PC-3 (cell line): Measurements from ENCODE around the gene ARRDC5. TPM values are rescaled to one million over a fixed set of nuclear protein-coding genes. Genes with fewer than 3 reads are reported as not detected.

Experiments
- ATAC-seq: fragments of 200-7000 bp; cut with Tn5 transposase; 2 replicates; pipeline ENCODE4 v1.9.1; 2020; ENCODE audit warnings: mild to moderate bottlenecking, moderate library complexity
- BruUV-seq: library from RNA; stranded (reverse); fragments of 400-500 nt; replicated peaks from 2 replicates; lab custom pipeline; 2021; lab: Mats Ljungman, UMichigan
- CTCF ChIA-PET: fragments of 300-600 bp; sonication (Branson Sonifier 250); formaldehyde crosslinking; loops from one replicate; lab custom pipeline; 2022; ENCODE audit warnings: antibody characterized with exemption; lab: Charles Lee
- POLR2A ChIA-PET: fragments of 300-600 bp; sonication (Branson Sonifier 250); formaldehyde crosslinking; loops from one replicate; lab custom pipeline; 2022; ENCODE audit warnings: antibody characterized with exemption; ENCODE audit not compliant: unreplicated experiment; lab: Charles Lee
- DNase-seq: peaks from one replicate; pipeline ENCODE4 v3.0.0-alpha.2; 2015
- H2AFZ ChIP-seq: fragments of 300-600 bp; sonication (generic); 2 replicates; pipeline ENCODE4 v1.6.0; 2016; ENCODE audit warnings: antibody characterized with exemption, low read length
- H3F3A ChIP-seq: fragments of 300-600 bp; sonication (generic); one replicate; pipeline ENCODE4 v1.6.0; 2017; ENCODE audit warnings: antibody characterized with exemption, low read length, control low read depth, mild to moderate bottlenecking; ENCODE audit not compliant: unreplicated experiment
- H3K27ac ChIP-seq: fragments of 300-600 bp; sonication (generic); 2 replicates; pipeline ENCODE4 v1.5.1; 2016; ENCODE audit warnings: mild to moderate bottlenecking, low read length
- H3K27me3 ChIP-seq: fragments of 300-600 bp; sonication (generic); 2 replicates; pipeline ENCODE4 v1.6.1; 2016; ENCODE audit warnings: low read length, mixed read lengths
- H3K36me3 ChIP-seq: fragments of 300-600 bp; sonication (generic); 2 replicates; pipeline ENCODE4 v1.6.1; 2016; ENCODE audit warnings: low read depth, mixed run types, low read length, mixed read lengths
- H3K4me1 ChIP-seq: fragments of 300-600 bp; sonication (generic); 2 replicates; pipeline ENCODE4 v1.5.1; 2016; ENCODE audit warnings: low read length; ENCODE audit not compliant: insufficient read depth
- H3K4me2 ChIP-seq: fragments of 300-600 bp; sonication (generic); 2 replicates; pipeline ENCODE4 v1.6.0; 2016; ENCODE audit warnings: low read length
- H3K4me3 ChIP-seq: fragments of 300-600 bp; sonication (generic); 2 replicates; pipeline ENCODE4 v1.5.1; 2016; ENCODE audit warnings: mild to moderate bottlenecking, low read length, mixed read lengths
- H3K79me2 ChIP-seq: fragments of 300-600 bp; sonication (generic); 2 replicates; pipeline ENCODE4 v1.6.1; 2017; ENCODE audit warnings: low read length, mixed read lengths
- H3K9ac ChIP-seq: fragments of 300-600 bp; sonication (generic); 2 replicates; pipeline ENCODE4 v1.6.0; 2016; ENCODE audit warnings: mild to moderate bottlenecking, low read length
- H3K9me2 ChIP-seq: fragments of 300-600 bp; sonication (generic); replicated peaks from 2 replicates; pipeline ENCODE4 v1.6.1; 2016; ENCODE audit warnings: mixed run types, low read length, mixed read lengths
- H3K9me3 ChIP-seq: fragments of 300-600 bp; sonication (generic); 2 replicates; pipeline ENCODE4 v1.6.1; 2016; ENCODE audit warnings: low read length, mixed read lengths
- H4K20me1 ChIP-seq: fragments of 300-600 bp; sonication (generic); 2 replicates; pipeline ENCODE4 v1.6.1; 2016; ENCODE audit warnings: low read length, mixed read lengths
- EZH2 ChIP-seq: fragments of 300-600 bp; sonication (generic); IDR thresholded peaks from one replicate; pipeline ENCODE4 v1.6.1; 2017; ENCODE audit warnings: antibody characterized with exemption, mild to moderate bottlenecking, low read length; ENCODE audit not compliant: unreplicated experiment
- EZH2phosphoT487 ChIP-seq: fragments of 300-600 bp; sonication (generic); IDR thresholded peaks from 2 replicates; pipeline ENCODE4 v1.6.1; 2018; ENCODE audit warnings: mild to moderate bottlenecking, antibody characterized with exemption, low read length, borderline replicate concordance
- intact Hi-C: fragments of 100-400 bp; cut with micrococcal nuclease; formaldehyde crosslinking; loops from 2 replicates; pipeline ENCODE4 v1.9.0; 2023
- total RNA-seq: library from RNA; depleted of rRNA; stranded (reverse); fragments of >200 nt; gene quantifications from 2 replicates; pipeline ENCODE4 v1.2.3, GENCODE V29; 2014
- TF ChIP-seq, protein P1 (sequence below): fragments of 300-600 bp; sonication (generic); conservative IDR thresholded peaks from 2 replicates; pipeline ENCODE4 v1.5.1; 2017; ENCODE audit warnings: antibody characterized with exemption, low read depth, mild to moderate bottlenecking, low read length

The ARRDC5 gene
- total RNA-seq, 1 experiment from 2014 or later, result not detected

DNA sequence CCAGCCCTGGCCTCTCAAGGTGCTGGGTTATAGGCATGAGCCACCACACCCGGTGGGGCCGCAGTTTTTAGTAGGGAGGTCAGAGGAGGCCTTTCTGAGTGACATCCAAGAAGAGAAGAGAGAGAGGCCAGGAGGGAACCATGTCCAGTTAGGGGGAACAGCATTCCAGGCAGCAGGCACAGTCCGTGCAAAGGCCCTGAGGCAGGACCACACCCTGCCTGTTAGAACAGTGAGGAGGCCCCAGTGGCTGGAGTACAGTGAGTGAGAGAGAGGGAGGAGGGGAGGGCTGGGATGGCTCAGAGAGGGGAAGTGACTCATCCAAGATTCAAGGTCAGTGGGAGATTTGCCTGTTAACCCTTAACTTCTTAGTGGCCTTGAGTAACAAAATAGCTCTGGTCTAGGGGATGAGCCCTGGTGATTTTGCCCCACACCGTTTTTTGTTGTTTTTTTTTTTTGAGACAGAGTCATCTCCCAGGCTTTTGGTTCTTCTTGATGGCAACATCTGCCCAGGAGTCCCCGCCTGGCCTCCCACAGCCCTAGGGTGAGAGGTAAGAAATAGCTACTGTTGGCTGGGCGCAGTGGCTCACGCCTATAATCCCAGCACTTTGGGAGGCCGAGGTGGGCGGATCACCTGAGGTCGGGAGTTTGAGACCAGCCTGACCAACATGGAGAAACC is 32.5 kb downstream of the ARRDC5 start:
- Histone ChIP-seq H3K79me2 (peaks cover 21% of the 10 kb centered on the region), H3K27me3 (no peaks in the 10 kb centered on the region), H3K9me2 (no peaks in the 10 kb centered on the region), H3K27ac (peak overlapping the region; percentile 84), H3K4me3 (no peak overlapping the region), H3K4me1 (peaks cover 22% of the 10 kb centered on the region), H3K9me3 (no peaks in the 10 kb centered on the region), H3K4me2 (peak overlapping the region; percentile 12; the same call in 1 of the 2 replicates), H3K36me3 (no peaks in the 10 kb centered on the region), H3F3A (peaks cover 5% of the 10 kb centered on the region), H2AFZ (no peak overlapping the region; the same call in 1 of the 2 replicates), H3K9ac (peak overlapping the region; percentile 58), H4K20me1 (no peaks in the 10 kb centered on the region)
- DNase-seq (peak; percentile 97), ATAC-seq (peak; percentile 61)
- ChIA-PET POLR2A (interaction anchor here (0.8 kb wide), 1 partner anchor 42 kb away, joined by 3 read pairs; no protein-coding TSS in a partner anchor), CTCF (interaction anchor here (0.5 to 4.1 kb wide), 7 partner anchors 18 to 161 kb away, joined by 3 to 40 read pairs (median 3); no protein-coding TSS in a partner anchor)
- TF ChIP-seq, protein P1, sequence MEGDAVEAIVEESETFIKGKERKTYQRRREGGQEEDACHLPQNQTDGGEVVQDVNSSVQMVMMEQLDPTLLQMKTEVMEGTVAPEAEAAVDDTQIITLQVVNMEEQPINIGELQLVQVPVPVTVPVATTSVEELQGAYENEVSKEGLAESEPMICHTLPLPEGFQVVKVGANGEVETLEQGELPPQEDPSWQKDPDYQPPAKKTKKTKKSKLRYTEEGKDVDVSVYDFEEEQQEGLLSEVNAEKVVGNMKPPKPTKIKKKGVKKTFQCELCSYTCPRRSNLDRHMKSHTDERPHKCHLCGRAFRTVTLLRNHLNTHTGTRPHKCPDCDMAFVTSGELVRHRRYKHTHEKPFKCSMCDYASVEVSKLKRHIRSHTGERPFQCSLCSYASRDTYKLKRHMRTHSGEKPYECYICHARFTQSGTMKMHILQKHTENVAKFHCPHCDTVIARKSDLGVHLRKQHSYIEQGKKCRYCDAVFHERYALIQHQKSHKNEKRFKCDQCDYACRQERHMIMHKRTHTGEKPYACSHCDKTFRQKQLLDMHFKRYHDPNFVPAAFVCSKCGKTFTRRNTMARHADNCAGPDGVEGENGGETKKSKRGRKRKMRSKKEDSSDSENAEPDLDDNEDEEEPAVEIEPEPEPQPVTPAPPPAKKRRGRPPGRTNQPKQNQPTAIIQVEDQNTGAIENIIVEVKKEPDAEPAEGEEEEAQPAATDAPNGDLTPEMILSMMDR, result no peak
- TF ChIP-seq EZH2phosphoT487, result no peak
- TF ChIP-seq EZH2, result no peak
- no TSS peak for BruUV-seq
- intact Hi-C loops, result no loop called here

DNA sequence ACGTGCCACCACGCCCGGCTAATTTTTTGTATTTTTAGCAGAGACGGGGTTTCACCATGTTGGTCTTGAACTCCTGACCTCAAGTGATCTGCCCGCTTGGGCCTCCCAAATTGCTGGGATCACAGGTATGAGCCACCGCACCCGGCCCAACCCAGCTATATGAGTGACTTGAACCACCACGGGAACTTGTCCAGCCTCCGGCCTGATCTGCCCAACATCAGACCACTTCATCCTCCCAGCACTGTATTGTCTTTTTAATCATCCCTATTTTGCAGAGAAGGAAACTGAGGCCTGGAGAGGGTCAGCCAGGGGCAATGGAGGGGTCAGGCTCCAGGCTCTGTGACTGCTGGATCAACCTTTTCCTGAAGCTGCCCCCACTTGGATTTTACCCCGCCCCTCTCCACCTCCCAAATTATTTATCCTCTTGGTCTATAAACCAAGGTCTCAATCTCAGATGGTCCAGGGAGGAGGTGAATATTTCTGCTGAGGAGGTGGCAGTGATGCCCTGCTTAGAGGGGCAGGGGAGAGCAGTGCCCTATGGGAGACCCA is 34.3 kb downstream of the ARRDC5 start:
- H3F3A ChIP-seq, result peaks cover 5% of the 10 kb centered on the region
- no peaks in the 10 kb centered on the region for H4K20me1 ChIP-seq
- no peak overlapping the region; the same call in 1 of the 2 replicates for H2AFZ ChIP-seq
- H3K36me3 ChIP-seq, result no peaks in the 10 kb centered on the region
- intact Hi-C loops, result no loop called here
- DNase-seq (no peak), ATAC-seq (no peak)
- peak overlapping the region; percentile 85; the same call in 1 of the 2 replicates for H3K4me2 ChIP-seq
- TSS peak; percentile 47 for BruUV-seq
- no peak for TF ChIP-seq EZH2
- TF ChIP-seq EZH2phosphoT487, result no peak
- TF ChIP-seq, protein P1, result no peak
- H3K9me2 ChIP-seq, result no peaks in the 10 kb centered on the region
- H3K4me1 ChIP-seq, result peaks cover 22% of the 10 kb centered on the region
- peak overlapping the region; percentile 84 for H3K27ac ChIP-seq
- CTCF ChIA-PET, result no interaction called here
- H3K9me3 ChIP-seq, result no peaks in the 10 kb centered on the region
- no peaks in the 10 kb centered on the region for H3K27me3 ChIP-seq
- peaks cover 37% of the 10 kb centered on the region for H3K79me2 ChIP-seq
- no peak overlapping the region; the same call in 1 of the 2 replicates for H3K4me3 ChIP-seq
- 0 out of 2 replicates have a peak overlapping the region, but pooled peaks have one; percentile 80 for H3K9ac ChIP-seq
- POLR2A ChIA-PET, result interaction anchor here (0.6 kb wide), 1 partner anchor 466 kb away, joined by 6 read pairs; no protein-coding TSS in a partner anchor
